ENCODE measurements around the gene TNFAIP3.

GRCh38 chr6:137863091-137863797 is 3.8 kb upstream of the TNFAIP3 start:
- TF ChIP-seq EP300 (IDR thresholded peaks at IDR 0.05; ENCODE audit: borderline replicate concordance in 1 of 2, low read depth in 2 of 2, low read length in 2 of 2) (no peak), MAX (IDR thresholded peaks at IDR 0.05) (no peak), POLR2A (IDR thresholded peaks at IDR 0.05; ENCODE audit: control extremely low read depth in 1 of 2, low read depth in 2 of 2, low read length in 2 of 2) (no peak), EZH2 (IDR thresholded peaks at IDR 0.05; ENCODE audit: low read depth, low read length, severe bottlenecking) (no peak), POLR2AphosphoS5 (IDR thresholded peaks at IDR 0.05; ENCODE audit: low read depth, low read length) (no peak), FOSL1 (IDR thresholded peaks at IDR 0.05; ENCODE audit: insufficient read depth, low read depth, low read length) (no peak), RBBP5 (IDR thresholded peaks at IDR 0.05; ENCODE audit: borderline replicate concordance, low read depth, low read length) (no peak), TEAD4 (IDR thresholded peaks at IDR 0.05; ENCODE audit: low read depth, low read length) (no peak), SP2 (IDR thresholded peaks at IDR 0.05; ENCODE audit: low read length) (no peak), CEBPB (IDR thresholded peaks at IDR 0.05; ENCODE audit: low read depth, low read length) (no peak), RNF2 (IDR thresholded peaks at IDR 0.05; ENCODE audit: borderline replicate concordance, low read depth, low read length, missing control alignments, poor library complexity, severe bottlenecking) (no peak), RFX5 (IDR thresholded peaks at IDR 0.05; ENCODE audit: borderline replicate concordance, low read depth, low read length) (no peak)
- TF ChIP-seq, protein P1, sequence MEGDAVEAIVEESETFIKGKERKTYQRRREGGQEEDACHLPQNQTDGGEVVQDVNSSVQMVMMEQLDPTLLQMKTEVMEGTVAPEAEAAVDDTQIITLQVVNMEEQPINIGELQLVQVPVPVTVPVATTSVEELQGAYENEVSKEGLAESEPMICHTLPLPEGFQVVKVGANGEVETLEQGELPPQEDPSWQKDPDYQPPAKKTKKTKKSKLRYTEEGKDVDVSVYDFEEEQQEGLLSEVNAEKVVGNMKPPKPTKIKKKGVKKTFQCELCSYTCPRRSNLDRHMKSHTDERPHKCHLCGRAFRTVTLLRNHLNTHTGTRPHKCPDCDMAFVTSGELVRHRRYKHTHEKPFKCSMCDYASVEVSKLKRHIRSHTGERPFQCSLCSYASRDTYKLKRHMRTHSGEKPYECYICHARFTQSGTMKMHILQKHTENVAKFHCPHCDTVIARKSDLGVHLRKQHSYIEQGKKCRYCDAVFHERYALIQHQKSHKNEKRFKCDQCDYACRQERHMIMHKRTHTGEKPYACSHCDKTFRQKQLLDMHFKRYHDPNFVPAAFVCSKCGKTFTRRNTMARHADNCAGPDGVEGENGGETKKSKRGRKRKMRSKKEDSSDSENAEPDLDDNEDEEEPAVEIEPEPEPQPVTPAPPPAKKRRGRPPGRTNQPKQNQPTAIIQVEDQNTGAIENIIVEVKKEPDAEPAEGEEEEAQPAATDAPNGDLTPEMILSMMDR (IDR thresholded peaks at IDR 0.05; ENCODE audit: control extremely low read depth in 1 of 3, insufficient read depth in 1 of 3, low read depth in 1 of 3, low read length in 3 of 3), result no peak
- TF ChIP-seq, protein P2, sequence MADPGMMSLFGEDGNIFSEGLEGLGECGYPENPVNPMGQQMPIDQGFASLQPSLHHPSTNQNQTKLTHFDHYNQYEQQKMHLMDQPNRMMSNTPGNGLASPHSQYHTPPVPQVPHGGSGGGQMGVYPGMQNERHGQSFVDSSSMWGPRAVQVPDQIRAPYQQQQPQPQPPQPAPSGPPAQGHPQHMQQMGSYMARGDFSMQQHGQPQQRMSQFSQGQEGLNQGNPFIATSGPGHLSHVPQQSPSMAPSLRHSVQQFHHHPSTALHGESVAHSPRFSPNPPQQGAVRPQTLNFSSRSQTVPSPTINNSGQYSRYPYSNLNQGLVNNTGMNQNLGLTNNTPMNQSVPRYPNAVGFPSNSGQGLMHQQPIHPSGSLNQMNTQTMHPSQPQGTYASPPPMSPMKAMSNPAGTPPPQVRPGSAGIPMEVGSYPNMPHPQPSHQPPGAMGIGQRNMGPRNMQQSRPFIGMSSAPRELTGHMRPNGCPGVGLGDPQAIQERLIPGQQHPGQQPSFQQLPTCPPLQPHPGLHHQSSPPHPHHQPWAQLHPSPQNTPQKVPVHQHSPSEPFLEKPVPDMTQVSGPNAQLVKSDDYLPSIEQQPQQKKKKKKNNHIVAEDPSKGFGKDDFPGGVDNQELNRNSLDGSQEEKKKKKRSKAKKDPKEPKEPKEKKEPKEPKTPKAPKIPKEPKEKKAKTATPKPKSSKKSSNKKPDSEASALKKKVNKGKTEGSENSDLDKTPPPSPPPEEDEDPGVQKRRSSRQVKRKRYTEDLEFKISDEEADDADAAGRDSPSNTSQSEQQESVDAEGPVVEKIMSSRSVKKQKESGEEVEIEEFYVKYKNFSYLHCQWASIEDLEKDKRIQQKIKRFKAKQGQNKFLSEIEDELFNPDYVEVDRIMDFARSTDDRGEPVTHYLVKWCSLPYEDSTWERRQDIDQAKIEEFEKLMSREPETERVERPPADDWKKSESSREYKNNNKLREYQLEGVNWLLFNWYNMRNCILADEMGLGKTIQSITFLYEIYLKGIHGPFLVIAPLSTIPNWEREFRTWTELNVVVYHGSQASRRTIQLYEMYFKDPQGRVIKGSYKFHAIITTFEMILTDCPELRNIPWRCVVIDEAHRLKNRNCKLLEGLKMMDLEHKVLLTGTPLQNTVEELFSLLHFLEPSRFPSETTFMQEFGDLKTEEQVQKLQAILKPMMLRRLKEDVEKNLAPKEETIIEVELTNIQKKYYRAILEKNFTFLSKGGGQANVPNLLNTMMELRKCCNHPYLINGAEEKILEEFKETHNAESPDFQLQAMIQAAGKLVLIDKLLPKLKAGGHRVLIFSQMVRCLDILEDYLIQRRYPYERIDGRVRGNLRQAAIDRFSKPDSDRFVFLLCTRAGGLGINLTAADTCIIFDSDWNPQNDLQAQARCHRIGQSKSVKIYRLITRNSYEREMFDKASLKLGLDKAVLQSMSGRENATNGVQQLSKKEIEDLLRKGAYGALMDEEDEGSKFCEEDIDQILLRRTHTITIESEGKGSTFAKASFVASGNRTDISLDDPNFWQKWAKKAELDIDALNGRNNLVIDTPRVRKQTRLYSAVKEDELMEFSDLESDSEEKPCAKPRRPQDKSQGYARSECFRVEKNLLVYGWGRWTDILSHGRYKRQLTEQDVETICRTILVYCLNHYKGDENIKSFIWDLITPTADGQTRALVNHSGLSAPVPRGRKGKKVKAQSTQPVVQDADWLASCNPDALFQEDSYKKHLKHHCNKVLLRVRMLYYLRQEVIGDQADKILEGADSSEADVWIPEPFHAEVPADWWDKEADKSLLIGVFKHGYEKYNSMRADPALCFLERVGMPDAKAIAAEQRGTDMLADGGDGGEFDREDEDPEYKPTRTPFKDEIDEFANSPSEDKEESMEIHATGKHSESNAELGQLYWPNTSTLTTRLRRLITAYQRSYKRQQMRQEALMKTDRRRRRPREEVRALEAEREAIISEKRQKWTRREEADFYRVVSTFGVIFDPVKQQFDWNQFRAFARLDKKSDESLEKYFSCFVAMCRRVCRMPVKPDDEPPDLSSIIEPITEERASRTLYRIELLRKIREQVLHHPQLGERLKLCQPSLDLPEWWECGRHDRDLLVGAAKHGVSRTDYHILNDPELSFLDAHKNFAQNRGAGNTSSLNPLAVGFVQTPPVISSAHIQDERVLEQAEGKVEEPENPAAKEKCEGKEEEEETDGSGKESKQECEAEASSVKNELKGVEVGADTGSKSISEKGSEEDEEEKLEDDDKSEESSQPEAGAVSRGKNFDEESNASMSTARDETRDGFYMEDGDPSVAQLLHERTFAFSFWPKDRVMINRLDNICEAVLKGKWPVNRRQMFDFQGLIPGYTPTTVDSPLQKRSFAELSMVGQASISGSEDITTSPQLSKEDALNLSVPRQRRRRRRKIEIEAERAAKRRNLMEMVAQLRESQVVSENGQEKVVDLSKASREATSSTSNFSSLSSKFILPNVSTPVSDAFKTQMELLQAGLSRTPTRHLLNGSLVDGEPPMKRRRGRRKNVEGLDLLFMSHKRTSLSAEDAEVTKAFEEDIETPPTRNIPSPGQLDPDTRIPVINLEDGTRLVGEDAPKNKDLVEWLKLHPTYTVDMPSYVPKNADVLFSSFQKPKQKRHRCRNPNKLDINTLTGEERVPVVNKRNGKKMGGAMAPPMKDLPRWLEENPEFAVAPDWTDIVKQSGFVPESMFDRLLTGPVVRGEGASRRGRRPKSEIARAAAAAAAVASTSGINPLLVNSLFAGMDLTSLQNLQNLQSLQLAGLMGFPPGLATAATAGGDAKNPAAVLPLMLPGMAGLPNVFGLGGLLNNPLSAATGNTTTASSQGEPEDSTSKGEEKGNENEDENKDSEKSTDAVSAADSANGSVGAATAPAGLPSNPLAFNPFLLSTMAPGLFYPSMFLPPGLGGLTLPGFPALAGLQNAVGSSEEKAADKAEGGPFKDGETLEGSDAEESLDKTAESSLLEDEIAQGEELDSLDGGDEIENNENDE (IDR thresholded peaks at IDR 0.05; ENCODE audit: insufficient replicate concordance, low read length), result no peak
